ENCODE data around the gene HSDL1. TPM values are rescaled to one million over a fixed set of nuclear protein-coding genes. Genes with fewer than 3 reads are reported as not detected.

Gene HSDL1
- total RNA-seq, 1 donor from 2014 or later = 15.3 TPM

GRCh38 chr16:84103678-84104077 is 41.3 kb downstream of the HSDL1 start:
- Mint-ChIP-seq H3K36me3 (ENCODE audit: low read depth) (peaks cover 50% of the 10 kb centered on the region), H3K27me3 (no peaks in the 10 kb centered on the region), H3K4me3 (no peak overlapping the region), H3K27ac (no peak overlapping the region), H3K4me1 (peaks cover 22% of the 10 kb centered on the region), H3K9me3 (no peaks in the 10 kb centered on the region)
- ChIA-PET POLR2A (no interaction called here), CTCF (no interaction called here)
- DNase-seq = no peak
- TF ChIP-seq CTCF (IDR thresholded peaks at IDR 0.05) = no peak
- no peak for ATAC-seq (ENCODE audit: low read depth)
- intact Hi-C loops (cut with micrococcal nuclease) = no loop called here

- H3K4me3 Mint-ChIP-seq = no peak overlapping the region
- no peak for DNase-seq
- ChIA-PET CTCF (no interaction called here), POLR2A (no interaction called here)
- H3K4me1 Mint-ChIP-seq = peaks cover 8% of the 10 kb centered on the region
- no peaks in the 10 kb centered on the region for H3K9me3 Mint-ChIP-seq
- no peak for TF ChIP-seq CTCF (IDR thresholded peaks at IDR 0.05)
- no peak for ATAC-seq (ENCODE audit: low read depth)
- intact Hi-C loops (cut with micrococcal nuclease) = no loop called here
- H3K27me3 Mint-ChIP-seq = no peaks in the 10 kb centered on the region
- no peak overlapping the region for H3K27ac Mint-ChIP-seq
- peaks cover 66% of the 10 kb centered on the region for H3K36me3 Mint-ChIP-seq (ENCODE audit: low read depth)
Measured at GRCh38 chr16:84098939-84099338, 46.0 kb downstream of the HSDL1 start.

- ATAC-seq (ENCODE audit: low read depth) (no peak), DNase-seq (no peak)
- no peak overlapping the region for H3K4me3 Mint-ChIP-seq
- H3K4me1 Mint-ChIP-seq = peaks cover 2% of the 10 kb centered on the region
- no peaks in the 10 kb centered on the region for H3K27me3 Mint-ChIP-seq
- H3K36me3 Mint-ChIP-seq (ENCODE audit: low read depth) = peaks cover 79% of the 10 kb centered on the region
- H3K9me3 Mint-ChIP-seq = no peaks in the 10 kb centered on the region
- no peak for TF ChIP-seq CTCF (IDR thresholded peaks at IDR 0.05)
- ChIA-PET POLR2A (no interaction called here), CTCF (interaction anchor here (1.0 to 1.4 kb wide), 2 partner anchors 11 to 12 kb away, joined by 3 to 5 read pairs; no protein-coding TSS in a partner anchor)
- H3K27ac Mint-ChIP-seq = no peak overlapping the region
- intact Hi-C loops (cut with micrococcal nuclease) = no loop called here
Measured at GRCh38 chr16:84096447-84097005, 48.5 kb downstream of the HSDL1 start.

GRCh38 chr16:84095466-84095865 is 49.5 kb downstream of the HSDL1 start:
- intact Hi-C loops (cut with micrococcal nuclease) = no loop called here
- POLR2A ChIA-PET = no interaction called here
- Mint-ChIP-seq H3K4me3 (no peak overlapping the region), H3K27me3 (no peaks in the 10 kb centered on the region), H3K9me3 (no peaks in the 10 kb centered on the region), H3K27ac (no peak overlapping the region), H3K36me3 (ENCODE audit: low read depth) (peaks cover 84% of the 10 kb centered on the region), H3K4me1 (peaks cover 1% of the 10 kb centered on the region)
- DNase-seq (no peak), ATAC-seq (ENCODE audit: low read depth) (no peak)
- CTCF ChIA-PET = interaction anchor here (1.0 kb wide), 1 partner anchor 10 kb away, joined by 3 read pairs; no protein-coding TSS in a partner anchor
- no peak for TF ChIP-seq CTCF (IDR thresholded peaks at IDR 0.05)

GRCh38 chr16:84093879-84094270 is 51.1 kb downstream of the HSDL1 start:
- Mint-ChIP-seq H3K27ac (no peak overlapping the region), H3K9me3 (no peaks in the 10 kb centered on the region), H3K4me3 (no peak overlapping the region), H3K4me1 (peaks cover 8% of the 10 kb centered on the region), H3K36me3 (ENCODE audit: low read depth) (peaks cover 88% of the 10 kb centered on the region), H3K27me3 (no peaks in the 10 kb centered on the region)
- POLR2A ChIA-PET = no interaction called here
- CTCF ChIA-PET = no interaction called here
- intact Hi-C loops (cut with micrococcal nuclease) = no loop called here
- ATAC-seq (ENCODE audit: low read depth) (no peak), DNase-seq (no peak)
- TF ChIP-seq CTCF (IDR thresholded peaks at IDR 0.05) = no peak

Data from activated B cell treated with CpG ODN at 0.5 μM for 24 hours (primary cell).